ENCODE results near the gene HOPX.

DNA sequence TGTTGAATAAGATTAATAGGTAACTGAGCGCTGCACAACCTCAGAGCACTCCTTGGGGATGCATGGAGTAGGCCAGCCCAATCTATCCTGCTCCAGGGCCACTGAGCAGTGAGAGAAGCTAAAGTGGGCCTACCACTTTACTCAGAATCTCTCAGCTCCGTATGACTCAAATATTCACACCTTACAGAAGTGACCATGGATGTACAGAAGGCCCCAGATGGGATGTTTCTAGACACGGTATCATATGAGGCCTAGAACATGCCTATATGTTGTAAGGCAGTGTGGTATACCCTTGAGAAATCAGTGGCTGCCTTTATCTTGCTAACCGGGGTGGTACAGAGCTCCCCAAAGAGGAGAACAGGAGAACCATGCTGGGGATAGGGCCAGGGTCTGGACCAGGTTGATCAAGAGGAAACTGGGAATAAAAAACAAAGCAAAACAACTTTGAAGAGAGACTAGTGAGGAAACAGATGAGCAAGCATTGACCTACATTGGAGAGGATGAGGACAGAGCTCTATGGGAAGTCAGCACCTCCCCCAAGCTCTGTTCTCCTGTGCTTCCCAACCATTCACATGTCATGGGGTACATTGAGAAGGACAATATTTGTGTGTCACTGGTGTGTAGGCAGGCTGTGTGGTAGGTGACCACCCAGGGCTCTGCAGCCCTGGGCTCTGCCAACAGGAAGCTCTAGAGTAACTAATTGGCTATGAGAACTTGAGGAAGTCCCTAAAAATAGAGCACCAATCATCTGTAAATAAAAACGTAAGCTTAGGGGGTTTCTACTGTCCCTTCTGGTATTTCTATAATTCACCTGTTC is 31.4 kb downstream of the HOPX start:
- TF ChIP-seq CTCF (IDR thresholded peaks at IDR 0.05) (no peak), POLR2A (IDR thresholded peaks at IDR 0.05) (no peak)
